ENCODE data around the gene FAM20C. TPM values are rescaled to one million over a fixed set of nuclear protein-coding genes. Genes with fewer than 3 reads are reported as not detected.

The FAM20C gene
- total RNA-seq, 2 donors from 2014 or later, result 18.5 to 18.9 TPM

DNA sequence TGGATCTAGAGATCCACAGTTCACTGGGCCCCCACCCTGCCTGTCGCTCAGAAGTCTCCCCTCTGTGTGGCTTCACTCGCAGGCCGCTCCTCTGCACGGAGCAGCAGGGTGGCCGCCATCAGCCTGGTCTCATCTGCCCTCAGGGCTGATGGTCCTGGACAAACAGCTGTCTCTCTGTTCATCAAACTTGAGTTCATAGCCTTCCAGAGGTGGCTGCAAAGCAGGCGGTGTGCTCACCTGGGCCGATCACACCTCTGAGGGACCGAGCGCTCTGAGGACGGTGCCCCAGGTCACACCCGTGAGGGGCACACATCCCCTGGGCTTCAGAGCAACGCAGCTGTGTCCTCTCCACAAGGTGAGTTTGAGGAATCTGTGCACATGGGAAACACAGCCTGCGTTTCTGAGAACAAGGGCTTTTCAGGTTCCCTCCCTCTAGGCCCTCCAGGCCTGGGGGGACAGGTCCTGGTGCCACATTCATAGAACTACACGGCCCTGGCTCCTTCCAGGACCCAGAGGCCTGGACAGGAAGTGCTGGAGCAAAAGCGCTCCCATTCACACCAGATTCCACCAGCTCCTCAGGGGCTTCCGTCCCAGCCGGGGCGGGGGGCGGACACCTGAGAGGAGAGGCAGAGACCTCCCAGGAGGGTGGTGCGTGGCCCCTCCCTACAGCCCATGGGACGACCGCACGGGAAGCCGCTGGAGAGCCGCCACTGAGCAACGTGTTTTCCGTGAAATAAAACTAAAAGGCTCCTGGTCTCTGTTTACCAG lies 31.2 kb upstream of the FAM20C start:
- Histone ChIP-seq H3K9ac (ENCODE audit: low read depth in 2 of 2, low read length in 2 of 2) (peak overlapping the region in 1 of 2 donors; percentile 16), H3K27me3 (no peaks in the 10 kb centered on the region), H3K4me3 (no peak overlapping the region), H3K9me3 (no peaks in the 10 kb centered on the region), H3K4me1 (peaks cover 5% of the 10 kb centered on the region), H3K27ac (no peak overlapping the region), H3K36me3 (no peaks in the 10 kb centered on the region)
- peak; percentile 17 for DNase-seq
- intact Hi-C loops (cut with DNase I), result no loop called here
- no peak for TF ChIP-seq CTCF (IDR thresholded peaks at IDR 0.05)

GRCh38 chr7:162632-163297 lies 29.6 kb upstream of the FAM20C start:
- peak; percentile 15 for DNase-seq
- intact Hi-C loops (cut with DNase I), result no loop called here
- TF ChIP-seq CTCF (IDR thresholded peaks at IDR 0.05), result no peak
- no peaks in the 10 kb centered on the region for H3K36me3 ChIP-seq
- peaks cover 5% of the 10 kb centered on the region for H3K4me1 ChIP-seq
- H3K27ac ChIP-seq, result no peak overlapping the region
- H3K27me3 ChIP-seq, result no peaks in the 10 kb centered on the region
- no peak overlapping the region for H3K4me3 ChIP-seq
- no peak overlapping the region for H3K9ac ChIP-seq (ENCODE audit: low read depth in 2 of 2, low read length in 2 of 2)
- H3K9me3 ChIP-seq, result no peaks in the 10 kb centered on the region

- H3K27me3 ChIP-seq, result no peaks in the 10 kb centered on the region
- no peaks in the 10 kb centered on the region for H3K36me3 ChIP-seq
- H3K4me1 ChIP-seq, result peaks cover 5% of the 10 kb centered on the region
- TF ChIP-seq CTCF (IDR thresholded peaks at IDR 0.05), result no peak
- H3K4me3 ChIP-seq, result no peak overlapping the region
- no peak overlapping the region for H3K27ac ChIP-seq
- no peaks in the 10 kb centered on the region for H3K9me3 ChIP-seq
- intact Hi-C loops (cut with DNase I), result no loop called here
- DNase-seq, result peak; percentile 16
- H3K9ac ChIP-seq (ENCODE audit: low read depth in 2 of 2, low read length in 2 of 2), result no peak overlapping the region
Measured at GRCh38 chr7:163298-163695, 29.1 kb upstream of the FAM20C start.

GRCh38 chr7:163971-164881 lies 28.1 kb upstream of the FAM20C start:
- Histone ChIP-seq H3K4me1 (peaks cover 5% of the 10 kb centered on the region), H3K27ac (no peak overlapping the region), H3K4me3 (no peak overlapping the region), H3K9ac (ENCODE audit: low read depth in 2 of 2, low read length in 2 of 2) (peak overlapping the region in 1 of 2 donors; percentile 16), H3K27me3 (no peaks in the 10 kb centered on the region), H3K36me3 (no peaks in the 10 kb centered on the region), H3K9me3 (no peaks in the 10 kb centered on the region)
- peak; percentile 17 for DNase-seq
- TF ChIP-seq CTCF (IDR thresholded peaks at IDR 0.05), result no peak
- intact Hi-C loops (cut with DNase I), result no loop called here
